C4-2B (cell line): Measurements from ENCODE around the gene HHEX.

Experiments used
- CTCF ChIP-seq: fragments of 450-650 bp; conservative IDR thresholded peaks from 2 replicates; pipeline ENCODE4 v1.5.1; 2017; ENCODE audit warnings: mild to moderate bottlenecking
- ZFX ChIP-seq: fragments of 450-650 bp; IDR thresholded peaks from 2 replicates; pipeline ENCODE4 v1.6.1; 2017

GRCh38 chr10:92714152-92714845, 24.5 kb downstream of the HHEX start:
- TF ChIP-seq CTCF (no peak), ZFX (no peak)
